SK-N-SH (cell line): Measurements from ENCODE around the gene SLC31A1. TPM values are rescaled to one million over a fixed set of nuclear protein-coding genes. Genes with fewer than 3 reads are reported as not detected.

Experiments used
- CTCF ChIA-PET: fragments of 300-600, 350-600 bp; formaldehyde crosslinking; extraction: SDS; loops from one replicate; lab custom pipeline; 2021; lab: Yijun Ruan, JAX
- POLR2A ChIA-PET: fragments of 350-600 bp; sonication (Branson Sonifier 250); formaldehyde crosslinking; extraction: SDS; loops from one replicate; lab custom pipeline; 2020; ENCODE audit warnings: antibody characterized with exemption, inconsistent platforms; lab: Yijun Ruan, JAX
- DNase-seq: peaks from one replicate; pipeline ENCODE4 v3.0.0; 2012
- H2AFZ ChIP-seq: fragments of 200-600 bp; sonication (generic); 2 replicates; pipeline ENCODE4 v1.8.1; 2016; ENCODE audit warnings: antibody characterized with exemption, mild to moderate bottlenecking, low read depth
- H3F3A ChIP-seq: fragments of 200-600 bp; sonication (generic); replicated peaks from 2 replicates; pipeline ENCODE3; 2016; ENCODE audit warnings: antibody characterized with exemption, mild to moderate bottlenecking; ENCODE audit not compliant: insufficient read depth
- H3K27ac ChIP-seq, 2 experiments: fragments of 200-500 bp in 1 of 2; fragments of 200-600 bp in 1 of 2; sonication (Bioruptor generic) in 1 of 2; sonication (generic), shearing (Covaris generic) in 1 of 2; 2 replicates each; pipeline versions ENCODE4 v1.5.1 to v1.6.1; 2014 to 2016; ENCODE audit warnings: low read depth in 2 of 2, inconsistent platforms in 1 of 2, low read length in 1 of 2, mild to moderate bottlenecking in 1 of 2, mixed read lengths in 1 of 2
- H3K27me3 ChIP-seq: fragments of 200-600 bp; sonication (generic), shearing (Covaris generic); 2 replicates; pipeline ENCODE4 v1.6.1; 2016; ENCODE audit warnings: mixed run types; ENCODE audit not compliant: insufficient read depth
- H3K36me3 ChIP-seq, 2 experiments: fragments of 200-500 bp in 1 of 2; fragments of 200-600 bp in 1 of 2; sonication (Bioruptor generic) in 1 of 2; sonication (generic) in 1 of 2; replicated peaks in 1 of 2; 2 replicates each; pipeline versions ENCODE3 to v1.5.1; 2014 to 2016; ENCODE audit warnings: low read length in 1 of 2, mild to moderate bottlenecking in 1 of 2; ENCODE audit not compliant: insufficient read depth in 2 of 2, control insufficient read depth in 1 of 2
- H3K4me1 ChIP-seq, 2 experiments: fragments of 200-500 bp in 1 of 2; fragments of 200-600 bp in 1 of 2; sonication (Bioruptor generic) in 1 of 2; sonication (generic), shearing (Covaris generic) in 1 of 2; 2 replicates each; pipeline versions ENCODE4 v1.5.1 to v1.6.1; 2014 to 2016; ENCODE audit warnings: low read depth in 1 of 2, low read length in 1 of 2, mixed run types in 1 of 2; ENCODE audit not compliant: insufficient read depth in 2 of 2, control insufficient read depth in 1 of 2
- H3K4me2 ChIP-seq: fragments of 200-600 bp; sonication (generic), shearing (Covaris generic); 2 replicates; pipeline ENCODE4 v1.6.1; 2017; ENCODE audit warnings: mixed run types
- H3K4me3 ChIP-seq, 2 experiments: fragments of 200-500 bp in 1 of 2; fragments of 200-600 bp in 1 of 2; sonication (Bioruptor generic) in 1 of 2; sonication (generic), shearing (Covaris generic) in 1 of 2; 2 replicates each; pipeline versions ENCODE4 v1.5.1 to v1.8.1; 2014 to 2016; ENCODE audit warnings: low read depth in 2 of 2, inconsistent platforms in 1 of 2, low read length in 1 of 2, mild to moderate bottlenecking in 1 of 2, mixed read lengths in 1 of 2, moderate library complexity in 1 of 2
- H3K79me2 ChIP-seq: fragments of 200-600 bp; sonication (generic); 2 replicates; pipeline ENCODE4 v1.8.1; 2017; ENCODE audit warnings: mild to moderate bottlenecking; ENCODE audit not compliant: insufficient read depth
- H3K9ac ChIP-seq: fragments of 200-600 bp; sonication (generic); 2 replicates; pipeline ENCODE4 v1.6.1; 2017; ENCODE audit warnings: mixed run types
- H3K9me2 ChIP-seq: fragments of 200-600 bp; sonication (generic); 2 replicates; pipeline ENCODE4 v1.6.1; 2017; ENCODE audit warnings: mixed run types
- H3K9me3 ChIP-seq: fragments of 200-600 bp; sonication (generic); 2 replicates; pipeline ENCODE4 v1.6.1; 2017; ENCODE audit warnings: mixed run types, mild to moderate bottlenecking, moderate library complexity
- H4K20me1 ChIP-seq: fragments of 200-600 bp; sonication (generic); 2 replicates; pipeline ENCODE4 v1.6.1; 2017; ENCODE audit warnings: mild to moderate bottlenecking, mixed run types; ENCODE audit not compliant: insufficient read depth
- CHD2 ChIP-seq: fragments of 150-350 bp; IDR thresholded peaks from 2 replicates; pipeline ENCODE4 v1.6.1; 2018; ENCODE audit warnings: low read length; ENCODE audit not compliant: partially characterized antibody
- ELF1 ChIP-seq: IDR thresholded peaks from 2 replicates; pipeline ENCODE4 v1.4.0; 2012
- FOSL2 ChIP-seq: IDR thresholded peaks from 2 replicates; pipeline ENCODE4 v1.4.0; 2012; ENCODE audit warnings: low read depth, mild to moderate bottlenecking, moderate library complexity, borderline replicate concordance
- FOXM1 ChIP-seq: IDR thresholded peaks from 2 replicates; pipeline ENCODE4 v1.4.0; 2012; ENCODE audit warnings: low read depth, mild to moderate bottlenecking
- GABPA ChIP-seq: IDR thresholded peaks from 2 replicates; pipeline ENCODE4 v1.4.0; 2012; ENCODE audit warnings: low read depth, mild to moderate bottlenecking
- GATA2 ChIP-seq: sonication (generic); formaldehyde crosslinking; IDR thresholded peaks from 2 replicates; pipeline ENCODE4 v1.5.0; 2020; ENCODE audit warnings: mild to moderate bottlenecking, missing genetic modification reagents
- JUND ChIP-seq: IDR thresholded peaks from 2 replicates; pipeline ENCODE4 v1.4.0; 2012
- MAX ChIP-seq: IDR thresholded peaks from 2 replicates; pipeline ENCODE4 v1.4.0; 2012; ENCODE audit warnings: low read depth
- NFIC ChIP-seq: IDR thresholded peaks from 2 replicates; pipeline ENCODE4 v1.4.0; 2012; ENCODE audit warnings: borderline replicate concordance
- NRF1 ChIP-seq: IDR thresholded peaks from 2 replicates; pipeline ENCODE4 v1.6.1; 2012; ENCODE audit warnings: low read depth, mild to moderate bottlenecking, low read length
- PBX3 ChIP-seq: IDR thresholded peaks from 2 replicates; pipeline ENCODE4; 2012
- POLR2AphosphoS5 ChIP-seq: IDR thresholded peaks from 2 replicates; pipeline ENCODE4 v1.6.1; 2012; ENCODE audit warnings: low read depth, low read length
- RCOR1 ChIP-seq: fragments of 150-350 bp; IDR thresholded peaks from 2 replicates; pipeline ENCODE4 v1.6.1; 2017; ENCODE audit warnings: antibody characterized with exemption, low read length
- RFX5 ChIP-seq: IDR thresholded peaks from 2 replicates; pipeline ENCODE4 v1.6.1; 2012; ENCODE audit warnings: mild to moderate bottlenecking, improper control_type of control experiment, low read length
- RXRA ChIP-seq: IDR thresholded peaks from 2 replicates; pipeline ENCODE4 v1.4.0; 2012; ENCODE audit warnings: low read depth, mild to moderate bottlenecking, borderline replicate concordance
- SIN3A ChIP-seq: IDR thresholded peaks from 2 replicates; pipeline ENCODE4 v1.6.1; 2012; ENCODE audit warnings: low read depth, mild to moderate bottlenecking, low read length, moderate library complexity, borderline replicate concordance
- TAF1 ChIP-seq: IDR thresholded peaks from 2 replicates; pipeline ENCODE4 v1.6.1; 2012; ENCODE audit warnings: low read depth, mild to moderate bottlenecking, low read length, moderate library complexity, borderline replicate concordance
- USF1 ChIP-seq: IDR thresholded peaks from 2 replicates; pipeline ENCODE4 v1.4.0; 2012; ENCODE audit warnings: low read depth, borderline replicate concordance
- USF2 ChIP-seq: fragments of 150-350 bp; IDR thresholded peaks from 2 replicates; pipeline ENCODE4 v1.6.1; 2017; ENCODE audit warnings: antibody characterized with exemption, low read length, low read depth, borderline replicate concordance
- YY1 ChIP-seq: IDR thresholded peaks from 2 replicates; pipeline ENCODE4 v1.4.0; 2012; ENCODE audit warnings: low read depth, mild to moderate bottlenecking
- ZBTB33 ChIP-seq: IDR thresholded peaks from 2 replicates; pipeline ENCODE4 v1.4.0; 2012; ENCODE audit warnings: low read depth, borderline replicate concordance
- WGBS: methylation state at CpG from one replicate; pipeline ENCODE4 v1.1.6; 2017; ENCODE audit warnings: low lambda C conversion rate; 5-methylcytosine and 5-hydroxymethylcytosine counted together
- polyA plus RNA-seq, 3 experiments: library from polyadenylated mRNA; depleted of rRNA; stranded (reverse); fragments of >200 nt; gene quantifications; 2 replicates each; pipeline ENCODE4 v1.2.3, GENCODE V29; 2012

The SLC31A1 gene
- polyA plus RNA-seq, 1 of the 3 experiments (the other 2 are of a cell fraction): 7.7 TPM

- TF ChIP-seq ZBTB33: no peak
- TF ChIP-seq USF2: no peak
Measured at GRCh38 chr9:113301548-113301947, 80.2 kb downstream of the SLC31A1 start (continued).

- WGBS: 82% methylated on average over 25 of the region's 25 CpGs
- no peaks in the 10 kb centered on the region for H3K4me1 ChIP-seq
- no peak within 1 kb of the TSS for H3K4me3 ChIP-seq
- no peaks in the 10 kb centered on the region for H4K20me1 ChIP-seq
- H3K9me3 ChIP-seq: no peaks in the 10 kb centered on the region
- no peak for DNase-seq
- H3F3A ChIP-seq: no peaks in the 10 kb centered on the region
- H3K79me2 ChIP-seq: no peaks in the 10 kb centered on the region
- H3K27ac ChIP-seq: no peak within 1 kb of the TSS
- ChIA-PET CTCF (no interaction called here), POLR2A (no interaction called here)
- H2AFZ ChIP-seq: no peak within 1 kb of the TSS
- H3K9ac ChIP-seq: no peak within 1 kb of the TSS
- no peaks in the 10 kb centered on the region for H3K9me2 ChIP-seq
- no peak within 1 kb of the TSS for H3K4me2 ChIP-seq
- TF ChIP-seq RXRA (no peak), SIN3A (no peak), ZBTB33 (no peak), GABPA (no peak), GATA2 (CRISPR knock-in tag) (no peak), NFIC (no peak), RCOR1 (no peak), USF1 (no peak), POLR2AphosphoS5 (no peak), MAX (no peak), NRF1 (no peak), JUND (no peak), RFX5 (no peak), FOSL2 (no peak), TAF1 (no peak), CHD2 (no peak), ELF1 (no peak), YY1 (no peak), FOXM1 (no peak), PBX3 (no peak)
- no peaks in the 10 kb centered on the region for H3K27me3 ChIP-seq
- no peaks in the 10 kb centered on the region for H3K36me3 ChIP-seq
Measured at GRCh38 chr9:113302792-113303418, 81.6 kb downstream of the SLC31A1 start, which contains the start of gene RNF183. TSS of gene RNF183 (minus strand) at chr9:113303376. CDS start at chr9:113298184, 5,192 bp downstream.
